Natural killer cell (primary cell): Measurements from ENCODE around the gene FRY. TPM values are rescaled to one million over a fixed set of nuclear protein-coding genes. Genes with fewer than 3 reads are reported as not detected.

Experiments used
- ATAC-seq, 3 donors: fragments of 150-1000 bp in 2 of 3; fragments of 200-7000 bp in 1 of 3; cut with Tn5 transposase; 1 replicate in 1 of 3; 2 replicates in 2 of 3; pipeline ENCODE4 v1.10.0; 2021; ENCODE audit warnings: mild to moderate bottlenecking in 2 of 3, moderate library complexity in 2 of 3
- DNase-seq, 2 donors: peaks; one replicate each; pipeline versions ENCODE4 v3.0.0 to v3.0.0-alpha.2; 2013 to 2021; ENCODE audit warnings: mixed read lengths in 1 of 2
- H3K27ac ChIP-seq: one replicate; pipeline ENCODE4 v1.5.1; 2013; ENCODE audit warnings: mild to moderate bottlenecking, low read length
- H3K27me3 ChIP-seq: one replicate; pipeline ENCODE4 v1.6.1; 2013; ENCODE audit warnings: low read length; ENCODE audit not compliant: control insufficient read depth, insufficient read depth
- H3K36me3 ChIP-seq: one replicate; pipeline ENCODE4 v1.6.1; 2013; ENCODE audit warnings: low read length; ENCODE audit not compliant: control insufficient read depth, insufficient read depth
- H3K4me1 ChIP-seq: one replicate; pipeline ENCODE4 v1.6.1; 2013; ENCODE audit warnings: low read length; ENCODE audit not compliant: control insufficient read depth, insufficient read depth
- H3K4me3 ChIP-seq: one replicate; pipeline ENCODE4 v1.5.1; 2013; ENCODE audit warnings: low read length
- H3K9me3 ChIP-seq: one replicate; pipeline ENCODE4 v1.6.1; 2013; ENCODE audit warnings: low read length; ENCODE audit not compliant: control insufficient read depth, insufficient read depth
- H3K27ac Mint-ChIP-seq, 2 donors: one replicate each; pipeline ENCODE4 v1.8.0; 2022; ENCODE audit warnings: mild to moderate bottlenecking in 2 of 2, mixed read lengths in 2 of 2, moderate library complexity in 1 of 2
- H3K27me3 Mint-ChIP-seq, 2 donors: one replicate each; pipeline ENCODE4 v1.8.0; 2022; ENCODE audit warnings: low read depth in 2 of 2, mixed read lengths in 2 of 2
- H3K36me3 Mint-ChIP-seq: one replicate; pipeline ENCODE4 v1.8.0; 2022; ENCODE audit warnings: mixed read lengths
- H3K4me1 Mint-ChIP-seq, 2 donors: one replicate each; pipeline ENCODE4 v1.8.0; 2022; ENCODE audit warnings: mixed read lengths in 2 of 2
- H3K4me3 Mint-ChIP-seq: one replicate; pipeline ENCODE4 v1.8.0; 2022; ENCODE audit warnings: mild to moderate bottlenecking, moderate library complexity, mixed read lengths
- H3K9me3 Mint-ChIP-seq, 2 donors: one replicate each; pipeline ENCODE4 v1.8.0; 2022; ENCODE audit warnings: mixed read lengths in 2 of 2
- WGBS: methylation state at CpG from one replicate; pipeline ENCODE4 v1.1.7; 2013; ENCODE audit warnings: missing lambda C conversion rate; ENCODE audit not compliant: insufficient coverage; 5-methylcytosine and 5-hydroxymethylcytosine counted together
- intact Hi-C: fragments of 100-400 bp; cut with micrococcal nuclease; formaldehyde crosslinking; loops from one replicate; pipeline ENCODE4 v1.14.2; 2022
- total RNA-seq, 4 donors: library from RNA; stranded (reverse); fragments of 120-200 nt in 1 of 4; gene quantifications; one replicate each; pipeline versions ENCODE4 v1.2.3 to v1.2.4, GENCODE V29; 2013 to 2022
- TF ChIP-seq, protein P1 (sequence below): fragments of 200-600 bp; IDR thresholded peaks from one replicate; pipeline ENCODE4 v1.8.0; 2022; ENCODE audit warnings: antibody characterized with exemption

Gene FRY
- total RNA-seq, 3 donors from 2014 or later (not counting 1 experiment from before 2014, with no cell fraction given): 25.1 to 52.1 (median 27.4) TPM

DNA sequence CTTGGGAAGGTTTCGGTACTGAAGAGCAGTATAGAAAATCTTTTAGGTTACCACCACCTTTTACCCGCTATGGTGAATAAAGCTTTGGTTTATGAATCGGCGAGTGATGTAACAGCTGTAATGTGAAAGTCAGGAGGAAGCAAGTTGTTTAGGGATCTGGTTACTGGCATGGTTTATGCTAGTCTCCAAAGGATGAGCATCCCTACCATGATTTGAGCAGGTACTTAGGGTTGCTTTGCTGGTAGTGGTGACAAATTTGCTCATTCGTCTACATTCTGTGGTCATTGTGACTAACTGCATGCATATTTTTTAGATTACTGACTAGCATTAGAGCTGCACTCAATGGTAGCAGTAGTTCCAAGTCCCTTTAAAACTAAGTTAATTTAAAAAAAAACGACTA, 104.1 kb downstream of the FRY start:
- Histone ChIP-seq H3K4me3 (no peak overlapping the region), H3K9me3 (no peaks in the 10 kb centered on the region), H3K27me3 (no peaks in the 10 kb centered on the region), H3K4me1 (no peaks in the 10 kb centered on the region), H3K36me3 (peaks cover 2% of the 10 kb centered on the region), H3K27ac (no peak overlapping the region)
- no peaks in the 10 kb centered on the region for H3K4me1 Mint-ChIP-seq
- H3K9me3 Mint-ChIP-seq: no peaks in the 10 kb centered on the region
- no peak overlapping the region for H3K27ac Mint-ChIP-seq
- H3K36me3 Mint-ChIP-seq: peaks cover 8% of the 10 kb centered on the region
- intact Hi-C loops: no loop called here
- DNase-seq: no peak
- TF ChIP-seq, protein P1, sequence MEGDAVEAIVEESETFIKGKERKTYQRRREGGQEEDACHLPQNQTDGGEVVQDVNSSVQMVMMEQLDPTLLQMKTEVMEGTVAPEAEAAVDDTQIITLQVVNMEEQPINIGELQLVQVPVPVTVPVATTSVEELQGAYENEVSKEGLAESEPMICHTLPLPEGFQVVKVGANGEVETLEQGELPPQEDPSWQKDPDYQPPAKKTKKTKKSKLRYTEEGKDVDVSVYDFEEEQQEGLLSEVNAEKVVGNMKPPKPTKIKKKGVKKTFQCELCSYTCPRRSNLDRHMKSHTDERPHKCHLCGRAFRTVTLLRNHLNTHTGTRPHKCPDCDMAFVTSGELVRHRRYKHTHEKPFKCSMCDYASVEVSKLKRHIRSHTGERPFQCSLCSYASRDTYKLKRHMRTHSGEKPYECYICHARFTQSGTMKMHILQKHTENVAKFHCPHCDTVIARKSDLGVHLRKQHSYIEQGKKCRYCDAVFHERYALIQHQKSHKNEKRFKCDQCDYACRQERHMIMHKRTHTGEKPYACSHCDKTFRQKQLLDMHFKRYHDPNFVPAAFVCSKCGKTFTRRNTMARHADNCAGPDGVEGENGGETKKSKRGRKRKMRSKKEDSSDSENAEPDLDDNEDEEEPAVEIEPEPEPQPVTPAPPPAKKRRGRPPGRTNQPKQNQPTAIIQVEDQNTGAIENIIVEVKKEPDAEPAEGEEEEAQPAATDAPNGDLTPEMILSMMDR: no peak
- no peak for ATAC-seq
- WGBS: 93% methylated on average over 6 of the region's 6 CpGs
- H3K27me3 Mint-ChIP-seq: no peaks in the 10 kb centered on the region
- H3K4me3 Mint-ChIP-seq: no peak overlapping the region

DNA sequence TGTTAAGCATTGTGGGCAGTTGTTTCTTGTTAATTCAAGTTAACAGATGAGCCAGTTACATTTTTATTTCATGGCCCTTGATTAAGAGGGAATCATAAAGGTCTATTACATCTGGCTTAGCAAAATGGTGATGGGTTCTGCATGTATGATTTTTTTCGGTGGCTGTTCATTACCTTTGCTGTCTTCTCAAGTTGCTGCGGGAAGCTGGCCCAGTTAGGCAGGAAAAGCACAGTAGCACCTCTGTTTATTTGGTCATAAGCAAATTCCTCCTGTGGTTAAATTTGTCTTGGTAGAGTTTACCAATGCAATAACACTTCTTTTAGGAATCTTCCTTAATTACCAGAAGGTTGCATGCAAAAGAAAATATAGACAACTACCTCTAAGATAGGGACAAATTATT, 104.5 kb downstream of the FRY start:
- Mint-ChIP-seq H3K4me3 (no peak overlapping the region), H3K36me3 (peaks cover 8% of the 10 kb centered on the region), H3K27me3 (no peaks in the 10 kb centered on the region), H3K27ac (no peak overlapping the region), H3K4me1 (no peaks in the 10 kb centered on the region), H3K9me3 (no peaks in the 10 kb centered on the region)
- WGBS: 71% methylated on average over 2 of the region's 2 CpGs
- no peaks in the 10 kb centered on the region for H3K27me3 ChIP-seq
- peaks cover 2% of the 10 kb centered on the region for H3K36me3 ChIP-seq
- TF ChIP-seq, protein P1: no peak
- no peaks in the 10 kb centered on the region for H3K4me1 ChIP-seq
- ATAC-seq (no peak), DNase-seq (no peak)
- no peaks in the 10 kb centered on the region for H3K9me3 ChIP-seq
- intact Hi-C loops: no loop called here
- no peak overlapping the region for H3K27ac ChIP-seq
- H3K4me3 ChIP-seq: no peak overlapping the region

DNA sequence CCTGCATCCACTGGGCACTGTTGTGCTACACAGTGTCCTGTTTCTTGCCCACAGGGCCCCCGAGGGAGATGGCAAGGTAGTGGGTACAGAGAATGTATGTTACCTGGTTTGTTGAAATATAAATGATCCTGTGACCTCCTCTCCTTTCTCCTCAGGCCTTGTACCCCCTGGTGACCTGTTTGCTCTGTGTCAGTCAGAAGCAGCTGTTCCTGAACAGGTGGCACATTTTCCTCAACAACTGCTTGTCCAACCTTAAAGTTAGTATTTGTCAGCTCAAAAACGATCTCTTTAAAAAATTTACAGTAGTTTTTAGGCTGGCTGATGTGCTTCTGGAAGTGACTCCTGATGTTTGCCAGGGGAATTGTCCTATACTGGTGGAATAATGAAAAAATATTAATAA, 105.1 kb downstream of the FRY start:
- Histone ChIP-seq H3K27ac (no peak overlapping the region), H3K36me3 (peaks cover 2% of the 10 kb centered on the region), H3K4me3 (no peak overlapping the region), H3K4me1 (no peaks in the 10 kb centered on the region), H3K27me3 (no peaks in the 10 kb centered on the region), H3K9me3 (no peaks in the 10 kb centered on the region)
- intact Hi-C loops: no loop called here
- no peak overlapping the region for H3K27ac Mint-ChIP-seq
- no peak for DNase-seq
- 67% methylated on average over 1 of the region's 2 CpGs for WGBS
- ATAC-seq: no peak
- no peak overlapping the region for H3K4me3 Mint-ChIP-seq
- no peaks in the 10 kb centered on the region for H3K27me3 Mint-ChIP-seq
- H3K36me3 Mint-ChIP-seq: peaks cover 2% of the 10 kb centered on the region
- TF ChIP-seq, protein P1: no peak
- H3K4me1 Mint-ChIP-seq: no peaks in the 10 kb centered on the region
- H3K9me3 Mint-ChIP-seq: no peaks in the 10 kb centered on the region

DNA sequence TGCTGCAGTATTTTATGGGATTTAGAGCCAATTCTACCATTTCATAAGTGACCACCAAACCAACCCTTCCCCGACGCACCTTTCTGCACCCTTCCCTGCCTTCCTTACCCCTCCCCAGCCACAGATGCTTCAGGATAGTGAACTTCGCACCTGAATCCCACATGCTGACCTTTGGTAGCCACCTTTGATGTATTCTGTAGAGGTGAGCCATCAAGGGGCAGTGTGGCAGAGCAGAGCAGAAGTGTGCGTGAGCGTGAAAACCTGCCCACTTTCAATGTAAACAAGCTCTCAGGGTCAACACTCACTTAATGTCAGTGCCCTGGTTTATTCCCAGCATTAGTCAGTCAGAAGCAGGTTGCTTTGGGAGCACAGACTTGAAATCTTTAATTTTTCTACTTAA, 107.7 kb downstream of the FRY start:
- Mint-ChIP-seq H3K4me1 (peaks cover 0 to 8% of the 10 kb centered on the region in 2 donors), H3K4me3 (no peak overlapping the region), H3K9me3 (no peaks in the 10 kb centered on the region), H3K27me3 (no peaks in the 10 kb centered on the region), H3K27ac (no peak overlapping the region), H3K36me3 (no peaks in the 10 kb centered on the region)
- intact Hi-C loops: no loop called here
- H3K4me3 ChIP-seq: no peak overlapping the region
- WGBS: 91% methylated on average over 5 of the region's 5 CpGs
- H3K9me3 ChIP-seq: no peaks in the 10 kb centered on the region
- TF ChIP-seq, protein P1: no peak
- no peaks in the 10 kb centered on the region for H3K4me1 ChIP-seq
- DNase-seq (no peak), ATAC-seq (no peak)
- no peak overlapping the region for H3K27ac ChIP-seq
- H3K36me3 ChIP-seq: peaks cover 2% of the 10 kb centered on the region
- no peaks in the 10 kb centered on the region for H3K27me3 ChIP-seq
